HEK293 (cell line): ENCODE data around the gene ERCC3.

Experiments
- CTCF ChIA-PET: fragments of 350-600 bp; formaldehyde crosslinking; extraction: SDS; loops from one replicate; lab custom pipeline; 2021; ENCODE audit warnings: antibody characterized with exemption; lab: Yijun Ruan, JAX
- POLR2A ChIA-PET: fragments of 300-600 bp; formaldehyde crosslinking; extraction: SDS; loops from one replicate; lab custom pipeline; 2020; ENCODE audit warnings: antibody characterized with exemption, inconsistent platforms; lab: Yijun Ruan, JAX
- H3K27ac ChIP-seq: fragments of 200-500 bp; sonication (Bioruptor generic); 2 replicates; pipeline ENCODE4 v1.5.1; 2014; ENCODE audit warnings: low read depth, low read length, control low read depth, inconsistent platforms; ENCODE audit errors: extremely low read depth
- H3K36me3 ChIP-seq, 2 experiments: fragments of 200-500 bp in 1 of 2; sonication (Bioruptor generic) in 1 of 2; 1 replicate in 1 of 2; 2 replicates in 1 of 2; pipeline ENCODE4 v1.5.1; 2014 to 2017; ENCODE audit warnings: inconsistent platforms in 2 of 2, low read length in 2 of 2; ENCODE audit not compliant: control insufficient read depth in 2 of 2, insufficient read depth in 1 of 2
- H3K4me1 ChIP-seq: fragments of 200-500 bp; sonication (Bioruptor generic); 2 replicates; pipeline ENCODE4 v1.5.1; 2014; ENCODE audit warnings: mild to moderate bottlenecking, low read length, inconsistent platforms; ENCODE audit not compliant: control insufficient read depth, insufficient read depth
- H3K4me3 ChIP-seq: 2 replicates; pipeline ENCODE4 v1.5.1; 2011; ENCODE audit warnings: low read depth, mild to moderate bottlenecking, control low read depth, low read length, moderate library complexity
- H3K9me3 ChIP-seq: fragments of 200-500 bp; sonication (Bioruptor generic); 2 replicates; pipeline ENCODE4 v1.5.1; 2014; ENCODE audit warnings: low read depth, low read length, inconsistent platforms; ENCODE audit not compliant: control insufficient read depth, insufficient read depth
- ELK4 ChIP-seq: IDR thresholded peaks from 2 replicates; pipeline ENCODE4 v1.6.1; 2011; ENCODE audit warnings: mild to moderate bottlenecking, low read depth, low read length, borderline replicate concordance
- GLI4 ChIP-seq: fragments of 450-650 bp; formaldehyde crosslinking; IDR thresholded peaks from 2 replicates; pipeline ENCODE4 v1.5.1; 2016; ENCODE audit warnings: missing biosample characterization, missing genetic modification characterization
- PRDM4 ChIP-seq: fragments of 450-650 bp; formaldehyde crosslinking; IDR thresholded peaks from 2 replicates; pipeline ENCODE4 v1.5.1; 2017; ENCODE audit warnings: missing biosample characterization, missing genetic modification characterization
- SCRT2 ChIP-seq: fragments of 450-650 bp; formaldehyde crosslinking; IDR thresholded peaks from 2 replicates; pipeline ENCODE4 v1.5.1; 2016; ENCODE audit warnings: missing biosample characterization, missing genetic modification characterization
- TRIM28 ChIP-seq: IDR thresholded peaks from 2 replicates; pipeline ENCODE4 v1.6.1; 2011; ENCODE audit warnings: low read length, control low read depth, borderline replicate concordance
- ZFP37 ChIP-seq: fragments of 450-650 bp; formaldehyde crosslinking; IDR thresholded peaks from 2 replicates; pipeline ENCODE4 v1.5.1; 2016; ENCODE audit warnings: missing biosample characterization, missing genetic modification characterization
- ZNF10 ChIP-seq: fragments of 450-650 bp; formaldehyde crosslinking; IDR thresholded peaks from 2 replicates; pipeline ENCODE4 v1.5.1; 2017; ENCODE audit warnings: missing biosample characterization, missing genetic modification characterization
- ZNF169 ChIP-seq: fragments of 450-650 bp; formaldehyde crosslinking; IDR thresholded peaks from 2 replicates; pipeline ENCODE4 v1.5.1; 2016; ENCODE audit warnings: missing biosample characterization, missing genetic modification characterization
- ZNF335 ChIP-seq: fragments of 450-650 bp; formaldehyde crosslinking; conservative IDR thresholded peaks from 2 replicates; pipeline ENCODE4 v1.5.1; 2016; ENCODE audit warnings: missing biosample characterization, missing genetic modification characterization
- ZNF354C ChIP-seq: fragments of 450-650 bp; formaldehyde crosslinking; IDR thresholded peaks from 2 replicates; pipeline ENCODE4 v1.5.1; 2016; ENCODE audit warnings: missing biosample characterization, missing genetic modification characterization, low read depth, borderline replicate concordance
- ZNF362 ChIP-seq: fragments of 450-650 bp; formaldehyde crosslinking; IDR thresholded peaks from 2 replicates; pipeline ENCODE4 v1.5.1; 2016; ENCODE audit warnings: missing biosample characterization, missing genetic modification characterization
- ZNF529 ChIP-seq: fragments of 450-650 bp; formaldehyde crosslinking; IDR thresholded peaks from 2 replicates; pipeline ENCODE4 v1.5.1; 2017; ENCODE audit warnings: missing genetic modification characterization, missing biosample characterization; ENCODE audit not compliant: insufficient replicate concordance
- ZNF571 ChIP-seq: fragments of 450-650 bp; formaldehyde crosslinking; IDR thresholded peaks from 2 replicates; pipeline ENCODE4 v1.5.0; 2017; ENCODE audit warnings: missing biosample characterization, missing genetic modification characterization
- ZNF626 ChIP-seq: fragments of 450-650 bp; sonication (Bioruptor Pico); formaldehyde crosslinking; IDR thresholded peaks from 2 replicates; pipeline ENCODE4 v1.5.1; 2018; ENCODE audit warnings: missing biosample characterization, missing genetic modification characterization, inconsistent platforms
- ZNF677 ChIP-seq: fragments of 450-650 bp; IDR thresholded peaks from 2 replicates; pipeline ENCODE4 v1.5.0; 2018; ENCODE audit warnings: missing biosample characterization, mild to moderate bottlenecking, missing genetic modification characterization, moderate library complexity
- ZNF76 ChIP-seq: fragments of 450-650 bp; formaldehyde crosslinking; IDR thresholded peaks from 2 replicates; pipeline ENCODE4; 2016; ENCODE audit warnings: low read depth, missing biosample characterization, missing genetic modification characterization, borderline replicate concordance
- ZNF830 ChIP-seq: fragments of 450-650 bp; IDR thresholded peaks from 2 replicates; pipeline ENCODE4 v1.5.0; 2018; ENCODE audit warnings: missing biosample characterization, missing genetic modification characterization, low read depth, mild to moderate bottlenecking, moderate library complexity
- ZSCAN23 ChIP-seq: fragments of 450-650 bp; formaldehyde crosslinking; IDR thresholded peaks from 2 replicates; pipeline ENCODE4 v1.5.1; 2016; ENCODE audit warnings: missing biosample characterization, missing genetic modification characterization
- ZSCAN30 ChIP-seq: fragments of 450-650 bp; IDR thresholded peaks from 2 replicates; pipeline ENCODE4 v1.5.1; 2018; ENCODE audit warnings: missing biosample characterization, mild to moderate bottlenecking, missing genetic modification characterization, moderate library complexity
- TF ChIP-seq, protein P1 (sequence below): fragments of 450-650 bp; formaldehyde crosslinking; IDR thresholded peaks from 2 replicates; pipeline ENCODE4 v1.5.1; 2016; ENCODE audit warnings: missing biosample characterization, missing genetic modification characterization
- TF ChIP-seq, protein P2 (sequence below): fragments of 450-650 bp; formaldehyde crosslinking; IDR thresholded peaks from 2 replicates; pipeline ENCODE4 v1.5.1; 2017; ENCODE audit warnings: missing biosample characterization, missing genetic modification characterization

Gene ERCC3

DNA sequence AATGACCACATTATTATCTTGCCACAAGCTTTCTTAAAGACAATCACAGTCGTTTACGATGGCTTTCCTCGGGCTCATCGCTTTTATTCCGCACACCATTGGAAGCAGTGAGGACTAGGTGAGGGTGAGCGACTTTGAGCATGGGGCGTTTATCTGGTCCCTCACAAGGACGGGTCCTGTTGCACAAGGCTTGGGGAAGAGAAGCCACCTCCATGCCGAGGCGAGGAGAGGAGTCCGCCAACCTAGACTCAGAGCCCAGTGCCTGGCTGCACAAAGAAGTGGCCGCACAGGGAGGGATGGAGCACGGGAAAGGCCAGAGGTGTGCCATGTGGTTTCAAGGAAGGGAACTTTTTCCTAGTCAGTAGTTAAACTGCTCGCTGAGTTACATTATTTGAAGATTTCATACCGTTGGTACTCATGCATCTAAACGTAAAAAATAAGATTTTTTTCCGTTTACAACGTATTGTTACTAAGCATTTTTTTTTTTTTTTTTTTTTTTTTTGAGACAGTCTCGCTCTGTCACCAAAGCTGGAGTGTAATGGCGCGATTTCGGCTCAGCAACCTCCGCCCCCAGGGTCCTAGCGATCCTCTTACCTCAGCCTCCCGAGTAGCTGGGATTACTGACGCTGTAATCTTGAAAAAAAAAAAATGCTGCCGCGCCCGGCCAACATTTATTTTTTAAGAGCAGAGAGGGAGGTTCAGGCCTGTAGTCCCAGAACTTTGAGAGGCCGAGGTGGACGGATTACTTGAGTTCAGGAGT is 73.0 kb downstream of the ERCC3 start:
- no peak overlapping the region for H3K4me3 ChIP-seq
- TF ChIP-seq ZNF830 (tag by site-specific recombination): no peak
- TF ChIP-seq, protein P1, sequence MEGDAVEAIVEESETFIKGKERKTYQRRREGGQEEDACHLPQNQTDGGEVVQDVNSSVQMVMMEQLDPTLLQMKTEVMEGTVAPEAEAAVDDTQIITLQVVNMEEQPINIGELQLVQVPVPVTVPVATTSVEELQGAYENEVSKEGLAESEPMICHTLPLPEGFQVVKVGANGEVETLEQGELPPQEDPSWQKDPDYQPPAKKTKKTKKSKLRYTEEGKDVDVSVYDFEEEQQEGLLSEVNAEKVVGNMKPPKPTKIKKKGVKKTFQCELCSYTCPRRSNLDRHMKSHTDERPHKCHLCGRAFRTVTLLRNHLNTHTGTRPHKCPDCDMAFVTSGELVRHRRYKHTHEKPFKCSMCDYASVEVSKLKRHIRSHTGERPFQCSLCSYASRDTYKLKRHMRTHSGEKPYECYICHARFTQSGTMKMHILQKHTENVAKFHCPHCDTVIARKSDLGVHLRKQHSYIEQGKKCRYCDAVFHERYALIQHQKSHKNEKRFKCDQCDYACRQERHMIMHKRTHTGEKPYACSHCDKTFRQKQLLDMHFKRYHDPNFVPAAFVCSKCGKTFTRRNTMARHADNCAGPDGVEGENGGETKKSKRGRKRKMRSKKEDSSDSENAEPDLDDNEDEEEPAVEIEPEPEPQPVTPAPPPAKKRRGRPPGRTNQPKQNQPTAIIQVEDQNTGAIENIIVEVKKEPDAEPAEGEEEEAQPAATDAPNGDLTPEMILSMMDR (tag by site-specific recombination): no peak
- TF ChIP-seq SCRT2 (tag by site-specific recombination): peak; percentile 32
- no peak for TF ChIP-seq ZNF76 (tag by site-specific recombination)
- TF ChIP-seq GLI4 (tag by site-specific recombination): no peak
- TF ChIP-seq TRIM28: 0 out of 2 replicates have a peak, but pooled peaks have one; percentile 55
- no peak for TF ChIP-seq ZNF354C (tag by site-specific recombination)
- TF ChIP-seq ZNF10 (tag by site-specific recombination): 0 out of 2 replicates have a peak, but pooled peaks have one; percentile 29
- TF ChIP-seq ZNF626 (tag by site-specific recombination): no peak
- TF ChIP-seq ELK4: no peak
- TF ChIP-seq ZNF362 (tag by site-specific recombination): peak; percentile 58; the same call in 1 of the 2 replicates
- TF ChIP-seq ZNF335 (tag by site-specific recombination): peak; percentile 56
- TF ChIP-seq, protein P2, sequence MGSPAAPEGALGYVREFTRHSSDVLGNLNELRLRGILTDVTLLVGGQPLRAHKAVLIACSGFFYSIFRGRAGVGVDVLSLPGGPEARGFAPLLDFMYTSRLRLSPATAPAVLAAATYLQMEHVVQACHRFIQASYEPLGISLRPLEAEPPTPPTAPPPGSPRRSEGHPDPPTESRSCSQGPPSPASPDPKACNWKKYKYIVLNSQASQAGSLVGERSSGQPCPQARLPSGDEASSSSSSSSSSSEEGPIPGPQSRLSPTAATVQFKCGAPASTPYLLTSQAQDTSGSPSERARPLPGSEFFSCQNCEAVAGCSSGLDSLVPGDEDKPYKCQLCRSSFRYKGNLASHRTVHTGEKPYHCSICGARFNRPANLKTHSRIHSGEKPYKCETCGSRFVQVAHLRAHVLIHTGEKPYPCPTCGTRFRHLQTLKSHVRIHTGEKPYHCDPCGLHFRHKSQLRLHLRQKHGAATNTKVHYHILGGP (tag by site-specific recombination): no peak
- TF ChIP-seq ZNF169: no peak
- no peak for TF ChIP-seq ZSCAN30 (tag by site-specific recombination)
- no peaks in the 10 kb centered on the region for H3K9me3 ChIP-seq
- no peaks in the 10 kb centered on the region for H3K36me3 ChIP-seq
- H3K27ac ChIP-seq: no peak overlapping the region
- H3K4me1 ChIP-seq: peaks cover 15% of the 10 kb centered on the region
- ChIA-PET POLR2A (no interaction called here), CTCF (interaction anchor here (0.6 kb wide), 1 partner anchor 73 kb away, joined by 3 read pairs; the partner anchor contains the start of gene ERCC3)

DNA sequence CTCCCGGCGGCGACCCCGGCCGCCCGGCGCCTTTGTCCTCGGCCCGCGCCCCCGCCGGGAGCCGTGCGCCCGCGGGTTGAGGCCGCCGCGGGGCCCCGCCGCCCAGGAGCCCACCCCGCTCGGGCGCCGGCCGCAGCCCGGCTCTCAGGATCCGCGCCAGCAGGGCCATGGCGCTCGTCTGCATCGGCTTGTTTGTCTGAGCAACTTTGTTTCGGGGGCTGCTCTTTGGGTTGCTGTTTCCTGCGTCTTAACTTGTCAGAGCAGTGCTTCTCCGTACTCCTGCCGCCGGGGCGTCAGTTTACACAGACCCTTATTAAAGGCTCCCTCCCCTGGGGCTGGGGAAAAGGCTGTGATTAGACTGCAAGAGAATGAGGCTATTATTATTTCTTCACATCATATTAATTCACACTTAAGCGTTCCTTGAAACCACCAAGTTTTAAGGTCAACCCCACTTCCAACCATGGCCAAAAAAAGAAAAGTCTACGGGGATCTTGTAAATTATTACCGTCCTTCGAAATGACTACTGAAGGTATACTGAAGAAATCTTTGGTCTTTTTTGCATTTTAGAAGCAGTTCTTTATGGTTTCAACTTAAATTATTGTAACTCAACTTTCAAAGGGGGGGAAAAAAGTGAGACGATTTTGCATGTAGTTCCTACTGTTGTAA is 73.7 kb downstream of the ERCC3 start, which contains the start of gene CYP27C1:
Gene CYP27C1 (minus strand): TSS at position 198 of the 666 bp plus-strand sequence. CDS start 29 bp downstream, at position 169.
- Histone ChIP-seq H3K36me3 (no peaks in the 10 kb centered on the region), H3K27ac (peak within 1 kb of the TSS; percentile 72; the same call in 1 of the 2 replicates), H3K9me3 (no peaks in the 10 kb centered on the region), H3K4me3 (peak within 1 kb of the TSS; percentile 58), H3K4me1 (peaks cover 9% of the 10 kb centered on the region)
- TF ChIP-seq ZNF529 (tag by site-specific recombination) (no peak), ZSCAN23 (tag by site-specific recombination) (no peak), ZNF677 (tag by site-specific recombination) (no peak), ZFP37 (tag by site-specific recombination) (no peak), PRDM4 (tag by site-specific recombination) (peak; percentile 90), TRIM28 (peak; percentile 61; the same call in 1 of the 2 replicates), GLI4 (tag by site-specific recombination) (no peak), ZNF571 (tag by site-specific recombination) (no peak), ZNF169 (no peak)
- ChIA-PET POLR2A (no interaction called here), CTCF (interaction anchor here (0.6 to 0.8 kb wide), 2 partner anchors 74 to 259 kb away, joined by 3 read pairs; partner anchors contain the start of gene ERCC3)
